Left renal pelvis (tissue), 4 donors: Measurements from ENCODE around the gene DEF6. TPM values are rescaled to one million over a fixed set of nuclear protein-coding genes. Genes with fewer than 3 reads are reported as not detected.
A peak's percentile ranks its signal among the peaks of the same experiment; 100 is the strongest.

Experiments used
- DNase-seq, 4 donors: peaks; one replicate each; pipeline ENCODE4 v3.0.0-alpha.2; 2013; ENCODE audit warnings: low read depth in 4 of 4, low spot score in 3 of 4
- polyA plus RNA-seq, 4 donors: library from polyadenylated mRNA; unstranded; fragments of 120-200 nt; gene quantifications; one replicate each; pipeline ENCODE4 v1.2.1, GENCODE V29; 2013; ENCODE audit not compliant: insufficient read length in 4 of 4

The DEF6 gene, protein sequence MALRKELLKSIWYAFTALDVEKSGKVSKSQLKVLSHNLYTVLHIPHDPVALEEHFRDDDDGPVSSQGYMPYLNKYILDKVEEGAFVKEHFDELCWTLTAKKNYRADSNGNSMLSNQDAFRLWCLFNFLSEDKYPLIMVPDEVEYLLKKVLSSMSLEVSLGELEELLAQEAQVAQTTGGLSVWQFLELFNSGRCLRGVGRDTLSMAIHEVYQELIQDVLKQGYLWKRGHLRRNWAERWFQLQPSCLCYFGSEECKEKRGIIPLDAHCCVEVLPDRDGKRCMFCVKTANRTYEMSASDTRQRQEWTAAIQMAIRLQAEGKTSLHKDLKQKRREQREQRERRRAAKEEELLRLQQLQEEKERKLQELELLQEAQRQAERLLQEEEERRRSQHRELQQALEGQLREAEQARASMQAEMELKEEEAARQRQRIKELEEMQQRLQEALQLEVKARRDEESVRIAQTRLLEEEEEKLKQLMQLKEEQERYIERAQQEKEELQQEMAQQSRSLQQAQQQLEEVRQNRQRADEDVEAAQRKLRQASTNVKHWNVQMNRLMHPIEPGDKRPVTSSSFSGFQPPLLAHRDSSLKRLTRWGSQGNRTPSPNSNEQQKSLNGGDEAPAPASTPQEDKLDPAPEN
- 1 to 10 TPM; 3.3 to 7.6 (median 5.5) TPM for polyA plus RNA-seq

- peak; percentile 68 to 83 (median 78) for DNase-seq
Measured at GRCh38 chr6:35297601-35298481, at the start of gene DEF6. Gene DEF6 (plus strand): TSS chr6:35297818. CDS start chr6:35297857, 39 bp downstream.

GRCh38 chr6:35248300-35248699 lies 49.3 kb upstream of the DEF6 start:
- DNase-seq = no peak

DNA sequence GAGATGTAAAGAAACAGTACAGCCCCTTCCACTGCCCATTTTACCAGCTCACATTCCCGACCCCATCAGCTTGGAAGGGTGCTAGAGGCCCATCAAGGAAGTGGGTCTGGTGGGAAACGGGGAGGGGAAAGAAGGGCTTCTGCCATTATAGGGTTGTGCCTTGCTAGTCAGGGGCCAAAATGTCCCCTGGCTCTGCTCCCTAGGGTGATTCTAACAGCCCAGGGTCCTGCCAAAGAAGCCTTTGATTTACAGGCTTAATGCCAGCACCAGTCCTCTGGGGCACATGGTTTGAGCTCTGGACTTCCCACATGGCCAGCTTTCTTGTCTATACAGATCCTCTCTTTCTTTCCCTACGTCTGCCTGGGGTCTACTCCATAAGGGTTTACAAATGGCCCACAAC lies 48.7 kb upstream of the DEF6 start:
- no peak for DNase-seq

GRCh38 chr6:35251949-35252348 lies 45.7 kb upstream of the DEF6 start:
- no peak for DNase-seq

- DNase-seq = no peak
Measured at GRCh38 chr6:35253249-35253648, 44.4 kb upstream of the DEF6 start.

DNA sequence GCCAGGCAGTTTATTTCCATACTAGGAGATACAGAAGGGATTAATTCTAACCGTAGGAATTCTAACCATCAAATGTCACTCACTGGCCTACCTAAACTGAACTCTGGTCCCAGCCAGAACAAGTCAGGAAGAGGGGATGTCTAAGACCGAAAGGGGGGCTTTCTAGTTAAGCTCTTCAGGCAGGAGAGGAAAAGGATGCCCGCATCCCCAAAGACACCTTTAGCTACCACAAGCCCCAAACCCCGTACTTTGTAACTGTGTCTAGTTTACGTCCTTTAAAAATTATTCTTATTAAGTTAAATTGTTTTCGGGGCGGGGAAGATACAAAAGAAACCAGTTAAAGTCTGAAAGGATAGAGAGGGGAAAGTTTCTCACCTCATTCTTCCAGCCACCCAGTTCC lies 39.3 kb upstream of the DEF6 start:
- DNase-seq = no peak

DNA sequence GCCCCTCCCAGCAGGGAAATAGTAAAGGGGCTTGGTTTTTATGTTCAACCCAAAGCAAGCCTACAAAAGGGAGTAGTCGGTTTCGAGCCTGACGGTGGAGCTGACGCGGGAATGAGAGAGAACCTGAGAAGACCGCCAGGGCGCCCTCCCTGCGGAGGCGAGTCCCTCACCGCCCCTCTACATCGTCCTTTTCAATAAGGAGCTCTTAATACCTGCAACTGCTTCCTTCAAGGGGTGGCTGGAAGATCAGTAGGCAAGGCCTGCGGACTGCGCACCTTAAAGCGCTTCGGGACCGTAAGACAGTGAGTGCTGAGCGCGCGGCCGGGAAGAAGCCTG lies 38.8 kb upstream of the DEF6 start:
- peak in 1 of 4 donors; percentile 40 for DNase-seq

DNA sequence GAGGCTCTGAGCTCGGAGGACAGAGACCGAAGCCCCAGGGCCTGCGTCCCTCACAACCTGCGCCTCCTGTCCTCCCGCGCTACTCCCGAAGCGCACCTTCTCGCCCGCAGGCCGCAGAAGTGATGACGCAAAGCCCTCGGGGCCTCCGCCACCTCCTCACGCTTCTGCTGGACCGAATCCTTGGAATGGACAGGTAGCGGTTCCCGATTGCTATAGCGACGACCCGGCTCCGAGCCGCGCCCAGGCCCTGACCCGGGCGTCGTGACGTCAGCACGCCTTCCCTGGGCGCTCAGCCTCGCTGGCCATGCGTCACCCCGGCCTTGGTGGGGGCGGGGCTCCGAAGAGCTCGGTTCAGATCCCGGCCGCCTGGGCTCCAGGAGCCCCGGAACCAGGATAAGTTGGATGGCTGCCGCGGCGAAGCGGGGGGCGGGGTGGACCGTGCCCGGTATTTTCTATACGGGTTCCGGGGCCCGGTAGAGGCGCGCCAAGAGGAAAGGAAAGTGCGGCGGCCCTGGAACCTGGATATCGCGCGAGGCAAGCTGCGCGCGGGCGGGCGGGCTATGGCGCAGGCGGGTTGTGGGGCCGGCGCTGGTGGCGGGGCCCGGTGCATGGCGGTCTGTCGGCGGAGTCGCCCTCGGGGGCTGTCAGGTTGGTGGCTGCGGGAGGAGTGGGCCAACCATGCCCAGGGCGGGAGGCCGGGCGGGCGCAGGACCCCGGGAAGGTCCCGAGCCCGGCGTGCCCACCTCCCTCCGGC lies 38.2 kb upstream of the DEF6 start, which contains the start of gene ZNF76:
Gene ZNF76 (plus strand): TSS at position 542 of the 754 bp plus-strand sequence. CDS start 21,417 bp downstream, outside the sequence.
- peak; percentile 93 to 94 (median 94) for DNase-seq

GRCh38 chr6:35259948-35260590 lies 37.5 kb upstream of the DEF6 start:
- no peak for DNase-seq

- DNase-seq = no peak
Measured at GRCh38 chr6:35260591-35261570, 36.7 kb upstream of the DEF6 start.

DNA sequence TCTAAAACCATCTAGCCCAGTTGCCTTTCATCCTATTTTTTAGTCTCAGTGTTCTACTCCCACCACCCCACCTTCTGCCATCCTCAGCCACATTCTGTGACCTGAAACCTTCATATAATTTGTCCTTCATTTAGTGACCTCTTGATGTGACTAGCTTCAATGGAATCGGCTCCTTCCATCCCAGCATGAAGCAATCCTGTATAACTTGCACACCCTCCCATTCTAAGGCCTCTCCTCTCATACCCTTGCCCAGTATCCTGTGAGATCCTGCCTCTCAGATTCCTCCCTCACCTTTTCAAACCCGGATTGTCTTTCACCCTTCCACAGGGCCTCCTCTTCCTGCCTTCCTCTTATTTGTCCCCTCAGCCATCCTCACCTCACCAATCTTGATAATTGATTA lies 35.0 kb upstream of the DEF6 start:
- DNase-seq = no peak

DNA sequence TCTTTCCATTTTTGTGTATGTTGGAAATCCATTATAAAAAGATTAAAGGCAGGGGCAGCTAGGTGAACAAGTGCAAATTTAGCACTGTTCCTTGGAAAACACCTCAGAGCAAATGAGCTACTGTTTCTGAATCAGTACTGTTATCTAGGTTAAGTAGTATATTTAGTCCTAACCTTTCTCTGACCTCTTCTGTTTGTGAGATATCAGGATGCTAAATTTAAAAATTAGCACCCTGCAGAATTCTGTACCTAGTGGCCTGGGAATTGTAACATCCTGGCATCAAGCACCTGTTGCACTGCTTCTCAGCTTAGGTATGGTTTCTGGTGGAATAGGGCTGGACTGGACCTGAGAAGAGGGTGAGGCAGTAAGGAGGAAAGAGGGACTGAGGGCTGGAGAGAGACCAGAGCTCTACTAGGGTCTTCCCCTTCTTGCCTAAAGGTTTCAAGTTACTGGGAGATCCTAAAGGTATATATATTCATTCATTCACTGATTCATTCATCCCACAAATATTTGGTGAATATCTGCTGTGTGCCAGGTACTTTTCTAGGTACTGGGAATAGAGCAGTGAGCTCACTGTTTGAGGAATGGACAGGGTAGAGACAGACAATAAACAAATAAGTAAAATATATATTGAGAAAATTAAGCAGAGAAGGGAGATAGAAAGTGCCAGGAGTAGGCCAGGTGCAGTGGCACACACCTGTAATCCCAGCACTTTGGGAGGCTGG lies 32.9 kb upstream of the DEF6 start:
- DNase-seq = no peak

DNA sequence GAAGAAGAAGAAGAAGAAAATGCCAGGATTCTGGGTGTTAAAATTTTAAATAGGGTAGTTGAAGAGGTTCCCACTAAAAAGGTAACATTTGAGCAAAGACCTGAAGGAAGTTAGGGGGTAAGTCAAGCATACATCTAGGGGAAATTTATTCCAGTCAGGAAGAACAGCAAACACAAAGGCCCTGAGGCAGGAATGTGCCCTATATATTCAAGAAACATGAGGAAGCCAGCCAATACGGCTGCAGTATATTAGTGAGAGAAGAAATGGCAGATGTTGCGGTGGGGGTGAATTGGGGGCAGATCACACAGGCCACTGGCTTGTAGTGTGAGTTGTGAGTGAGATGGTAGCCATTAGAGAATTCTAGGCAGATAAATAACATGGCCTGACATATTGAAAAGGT lies 32.1 kb upstream of the DEF6 start:
- no peak for DNase-seq

DNA sequence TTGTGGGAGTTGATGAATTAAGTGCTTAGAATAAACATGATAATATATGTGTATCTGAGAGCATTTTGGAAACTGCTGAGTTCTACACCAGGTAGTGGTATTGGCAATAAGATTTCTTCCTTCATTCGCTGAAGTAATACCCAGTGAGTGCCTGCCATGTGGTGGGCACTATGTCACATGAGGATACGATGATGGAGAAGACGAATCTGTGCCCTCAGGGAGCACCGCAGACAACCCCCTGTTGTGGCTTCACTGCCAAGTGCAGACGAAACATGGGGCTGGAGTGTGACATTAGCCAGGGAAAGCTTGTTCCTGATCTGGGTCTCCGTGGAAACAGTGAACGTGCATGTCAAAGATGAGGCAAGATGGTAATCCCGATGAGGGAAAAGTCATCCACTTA lies 30.2 kb upstream of the DEF6 start:
- DNase-seq = no peak

DNA sequence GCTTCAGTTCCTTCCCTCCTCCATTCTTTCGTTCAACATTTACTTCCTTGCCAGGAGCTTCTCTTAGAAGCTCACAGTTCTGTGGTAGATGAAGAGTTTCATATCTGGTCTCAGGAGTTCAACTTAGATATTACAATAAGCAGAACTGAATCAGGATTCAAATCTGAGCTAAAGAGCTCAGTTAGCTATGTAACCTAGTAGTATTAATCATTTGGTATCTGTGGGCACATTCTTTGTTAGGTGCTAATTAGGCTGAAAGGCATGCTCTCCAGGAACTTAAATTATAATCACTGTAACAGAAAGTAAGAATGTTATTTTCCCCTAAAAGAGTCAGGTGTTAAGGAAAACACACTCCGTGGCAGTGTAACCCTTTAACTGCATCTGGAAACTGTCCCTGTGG lies 29.7 kb upstream of the DEF6 start:
- no peak for DNase-seq

GRCh38 chr6:35272005-35272404 lies 25.6 kb upstream of the DEF6 start:
- DNase-seq = no peak

- DNase-seq = no peak
Measured at GRCh38 chr6:35273822-35274559, 23.6 kb upstream of the DEF6 start.
